NCI-H526 (cell line): Measurements from ENCODE around the gene KIF3A.

Experiments used
- DNase-seq, 2 experiments: peaks; one replicate each; lab custom pipeline; 2025; lab: John Stamatoyannopoulos, UW

The KIF3A gene

GRCh38 chr5:132770476-132771159 is 33.3 kb upstream of the KIF3A start:
- no peak for DNase-seq

DNA sequence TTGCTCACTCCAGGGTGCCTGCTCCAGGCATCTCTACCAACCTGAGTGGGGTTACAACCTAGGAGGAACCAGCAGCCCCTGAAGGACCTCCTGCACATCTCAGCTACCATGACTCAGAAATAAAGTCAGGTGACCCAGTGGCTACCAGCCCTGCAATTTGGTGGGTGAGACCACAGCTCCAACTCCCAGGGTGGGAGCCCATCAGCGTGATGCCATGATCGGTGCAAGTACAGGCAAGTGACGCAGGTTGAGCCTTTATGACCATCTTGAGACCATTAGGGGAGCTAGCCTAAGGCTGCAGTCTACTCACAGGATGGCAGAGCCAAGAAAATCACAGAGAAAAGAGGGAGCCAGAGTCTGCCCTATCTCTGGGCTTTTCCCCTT is 31.1 kb upstream of the KIF3A start:
- no peak for DNase-seq

- no peak for DNase-seq
These were observed 29.8 kb upstream of the KIF3A start for GRCh38 chr5:132767150-132767549.

DNA sequence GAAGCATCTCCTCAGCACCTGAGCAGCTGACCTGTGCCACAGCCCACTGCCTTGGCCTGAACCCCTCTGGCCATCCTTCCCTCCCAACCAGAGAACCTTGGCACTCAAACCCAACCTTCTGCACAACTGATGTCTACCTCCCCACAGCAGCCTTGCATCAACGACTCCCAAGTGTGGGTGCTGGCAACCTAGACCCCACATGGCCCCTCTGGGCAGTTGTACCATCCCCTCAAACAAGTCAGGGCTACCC is 29.4 kb upstream of the KIF3A start:
- DNase-seq, result no peak

GRCh38 chr5:132766020-132766805 is 28.9 kb upstream of the KIF3A start:
- DNase-seq, result no peak

GRCh38 chr5:132765311-132766019 is 28.1 kb upstream of the KIF3A start:
- DNase-seq, result no peak

DNA sequence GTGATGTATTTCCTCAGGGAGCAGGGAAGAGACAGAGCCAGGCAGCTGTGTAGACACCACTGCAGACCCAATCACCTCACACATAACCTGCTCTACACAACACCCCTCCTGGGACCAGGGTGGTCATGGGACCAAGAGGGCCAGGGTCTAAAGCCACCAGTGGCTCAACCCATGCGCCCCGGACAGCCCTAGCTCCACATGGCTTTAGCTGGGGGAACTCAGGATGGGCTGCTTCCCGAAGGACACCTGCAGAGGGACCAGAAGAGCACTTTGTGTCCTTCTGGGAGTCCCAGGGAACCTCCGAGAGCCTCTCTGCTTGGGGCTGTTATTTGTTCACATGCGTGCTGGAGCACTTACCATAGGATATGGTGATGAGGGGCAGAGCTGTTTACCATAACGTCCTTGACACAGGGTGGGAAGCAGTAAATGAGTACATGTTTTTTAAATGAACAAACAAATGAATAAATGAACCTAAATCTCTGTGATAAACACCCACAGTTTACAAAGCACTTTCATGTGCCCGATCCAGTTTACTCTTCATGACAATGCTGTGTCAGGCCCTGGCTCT is 27.4 kb upstream of the KIF3A start:
- no peak for DNase-seq

GRCh38 chr5:132764051-132764450 is 26.7 kb upstream of the KIF3A start:
- DNase-seq, result no peak

GRCh38 chr5:132763181-132764036 is 26.1 kb upstream of the KIF3A start:
- no peak for DNase-seq

- no peak for DNase-seq
These were observed 25.1 kb upstream of the KIF3A start for GRCh38 chr5:132762246-132763000.

- no peak for DNase-seq
These were observed 24.2 kb upstream of the KIF3A start for GRCh38 chr5:132761321-132762240.

DNA sequence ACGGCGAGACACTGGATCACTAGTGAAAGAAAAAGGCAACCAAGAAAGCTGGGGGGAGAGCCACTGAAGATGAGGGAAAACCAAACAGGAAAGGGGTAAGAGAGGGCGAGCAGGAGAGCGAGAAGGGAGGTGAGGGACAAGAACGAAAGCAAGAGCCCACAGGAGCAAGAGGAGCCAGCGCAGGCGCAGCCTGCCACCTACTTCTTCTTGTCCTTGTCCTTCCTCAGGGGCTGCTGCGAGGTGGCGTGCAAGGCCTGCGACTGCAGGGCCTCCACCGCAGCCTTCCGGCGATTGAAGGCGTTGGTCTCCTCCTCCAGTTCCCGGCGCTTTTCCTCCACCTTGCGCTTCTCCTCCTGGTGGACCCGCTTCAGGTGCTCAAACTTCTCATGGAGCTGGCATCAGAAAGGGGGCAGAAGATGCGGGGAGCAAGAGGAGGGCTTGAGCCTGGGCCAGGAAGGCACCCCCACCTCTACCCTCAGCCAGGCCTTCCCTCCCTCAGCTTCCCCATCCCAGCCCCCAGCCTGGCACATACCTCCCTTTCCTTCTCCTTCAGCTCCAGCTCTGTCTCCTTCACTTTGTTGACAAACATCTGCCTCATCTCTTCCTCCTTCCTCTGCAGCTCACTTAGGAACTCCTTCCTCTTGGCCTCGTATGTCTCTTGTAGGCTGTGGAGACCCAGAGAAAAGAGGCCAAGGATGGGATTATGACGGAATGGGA is 23.4 kb upstream of the KIF3A start:
- DNase-seq, result no peak

- DNase-seq, result no peak
These were observed 22.7 kb upstream of the KIF3A start for GRCh38 chr5:132760049-132760420.

GRCh38 chr5:132759114-132760048 is 22.0 kb upstream of the KIF3A start:
- peak; percentile 35 to 51 for DNase-seq

GRCh38 chr5:132758451-132758850 is 21.1 kb upstream of the KIF3A start:
- DNase-seq, result no peak

GRCh38 chr5:132756542-132756941 is 19.2 kb upstream of the KIF3A start:
- DNase-seq, result no peak

- DNase-seq, result peak in 1 of 2 experiments; percentile 16
These were observed 17.6 kb upstream of the KIF3A start for GRCh38 chr5:132754947-132755346.

GRCh38 chr5:132754111-132754510 is 16.8 kb upstream of the KIF3A start:
- DNase-seq, result no peak
